ENCODE results near the gene HUS1B. TPM values are rescaled to one million over a fixed set of nuclear protein-coding genes. Genes with fewer than 3 reads are reported as not detected.

The HUS1B gene
- polyA plus RNA-seq, 3 donors = 0.23 to 0.73 TPM; not detected in 1

GRCh38 chr6:620950-621349 lies 36.0 kb downstream of the HUS1B start:
- no peaks in the 10 kb centered on the region for H3K27me3 ChIP-seq (ENCODE audit: control insufficient read depth in 2 of 2, insufficient read depth in 2 of 2, low read length in 2 of 2)
- intact Hi-C loops (cut with micrococcal nuclease) = no loop called here

GRCh38 chr6:620166-620565 lies 36.7 kb downstream of the HUS1B start:
- Histone ChIP-seq H3K27ac (ENCODE audit: low read depth in 1 of 2, low read length in 2 of 2) (no peak overlapping the region), H3K4me3 (replicated peaks in 1 of 3; ENCODE audit: low read depth in 2 of 3, low read length in 3 of 3) (no peak overlapping the region), H4K20me1 (ENCODE audit: insufficient read depth, low read length) (no peaks in the 10 kb centered on the region), H3K9ac (ENCODE audit: insufficient read depth, low read length, poor library complexity, severe bottlenecking) (no peak overlapping the region), H2AFZ (ENCODE audit: insufficient read depth, low read depth, low read length, poor library complexity, severe bottlenecking) (no peak overlapping the region), H3K4me1 (ENCODE audit: control insufficient read depth in 1 of 2, insufficient read depth in 2 of 2, low read length in 2 of 2) (no peaks in the 10 kb centered on the region), H3K9me3 (replicated peaks in 1 of 2; ENCODE audit: control insufficient read depth in 1 of 2, insufficient read depth in 1 of 2, low read length in 2 of 2) (no peaks in the 10 kb centered on the region), H3K27me3 (ENCODE audit: control insufficient read depth in 2 of 2, insufficient read depth in 2 of 2, low read length in 2 of 2) (no peaks in the 10 kb centered on the region), H3K79me2 (ENCODE audit: insufficient read depth, low read length) (no peaks in the 10 kb centered on the region), H3K4me2 (replicated peaks; ENCODE audit: extremely low read depth, low read length, poor library complexity, severe bottlenecking) (no peak overlapping the region), H3K36me3 (replicated peaks in 1 of 2; ENCODE audit: control insufficient read depth in 1 of 2, insufficient read depth in 2 of 2, low read length in 2 of 2) (peaks cover 7 to 75% of the 10 kb centered on the region in 2 donors)
- Mint-ChIP-seq H3K27me3 (ENCODE audit: low read depth in 3 of 3) (no peaks in the 10 kb centered on the region), H3K36me3 (peaks cover 37 to 50% of the 10 kb centered on the region in 2 donors), H3K9me3 (no peaks in the 10 kb centered on the region), H3K4me1 (no peaks in the 10 kb centered on the region), H3K27ac (no peak overlapping the region), H3K4me3 (no peak overlapping the region)
- DNase-seq = no peak
- TF ChIP-seq, protein P1, sequence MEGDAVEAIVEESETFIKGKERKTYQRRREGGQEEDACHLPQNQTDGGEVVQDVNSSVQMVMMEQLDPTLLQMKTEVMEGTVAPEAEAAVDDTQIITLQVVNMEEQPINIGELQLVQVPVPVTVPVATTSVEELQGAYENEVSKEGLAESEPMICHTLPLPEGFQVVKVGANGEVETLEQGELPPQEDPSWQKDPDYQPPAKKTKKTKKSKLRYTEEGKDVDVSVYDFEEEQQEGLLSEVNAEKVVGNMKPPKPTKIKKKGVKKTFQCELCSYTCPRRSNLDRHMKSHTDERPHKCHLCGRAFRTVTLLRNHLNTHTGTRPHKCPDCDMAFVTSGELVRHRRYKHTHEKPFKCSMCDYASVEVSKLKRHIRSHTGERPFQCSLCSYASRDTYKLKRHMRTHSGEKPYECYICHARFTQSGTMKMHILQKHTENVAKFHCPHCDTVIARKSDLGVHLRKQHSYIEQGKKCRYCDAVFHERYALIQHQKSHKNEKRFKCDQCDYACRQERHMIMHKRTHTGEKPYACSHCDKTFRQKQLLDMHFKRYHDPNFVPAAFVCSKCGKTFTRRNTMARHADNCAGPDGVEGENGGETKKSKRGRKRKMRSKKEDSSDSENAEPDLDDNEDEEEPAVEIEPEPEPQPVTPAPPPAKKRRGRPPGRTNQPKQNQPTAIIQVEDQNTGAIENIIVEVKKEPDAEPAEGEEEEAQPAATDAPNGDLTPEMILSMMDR (IDR thresholded peaks at IDR 0.05) = no peak
- intact Hi-C loops (cut with micrococcal nuclease) = no loop called here
- WGBS (ENCODE audit: insufficient coverage) = 100% methylated on average over 9 of the region's 11 CpGs

More at GRCh38 chr6:620950-621349, 36.0 kb downstream of the HUS1B start:
- Mint-ChIP-seq H3K27me3 (ENCODE audit: low read depth in 3 of 3) (no peaks in the 10 kb centered on the region), H3K9me3 (no peaks in the 10 kb centered on the region), H3K4me1 (no peaks in the 10 kb centered on the region), H3K27ac (no peak overlapping the region), H3K36me3 (peaks cover 31 to 49% of the 10 kb centered on the region in 2 donors), H3K4me3 (no peak overlapping the region)
- Histone ChIP-seq H3K27ac (ENCODE audit: low read depth in 1 of 2, low read length in 2 of 2) (no peak overlapping the region), H3K9ac (ENCODE audit: insufficient read depth, low read length, poor library complexity, severe bottlenecking) (no peak overlapping the region), H3K4me3 (replicated peaks in 1 of 3; ENCODE audit: low read depth in 2 of 3, low read length in 3 of 3) (no peak overlapping the region), H3K79me2 (ENCODE audit: insufficient read depth, low read length) (no peaks in the 10 kb centered on the region), H3K4me2 (replicated peaks; ENCODE audit: extremely low read depth, low read length, poor library complexity, severe bottlenecking) (no peak overlapping the region), H4K20me1 (ENCODE audit: insufficient read depth, low read length) (no peaks in the 10 kb centered on the region), H3K36me3 (replicated peaks in 1 of 2; ENCODE audit: control insufficient read depth in 1 of 2, insufficient read depth in 2 of 2, low read length in 2 of 2) (peaks cover 7 to 69% of the 10 kb centered on the region in 2 donors), H2AFZ (ENCODE audit: insufficient read depth, low read depth, low read length, poor library complexity, severe bottlenecking) (no peak overlapping the region), H3K4me1 (ENCODE audit: control insufficient read depth in 1 of 2, insufficient read depth in 2 of 2, low read length in 2 of 2) (no peaks in the 10 kb centered on the region), H3K9me3 (replicated peaks in 1 of 2; ENCODE audit: control insufficient read depth in 1 of 2, insufficient read depth in 1 of 2, low read length in 2 of 2) (no peaks in the 10 kb centered on the region)
- TF ChIP-seq, protein P1 (IDR thresholded peaks at IDR 0.05) = no peak
- WGBS (ENCODE audit: insufficient coverage) = 94% methylated on average over 3 of the region's 4 CpGs
- DNase-seq = no peak

Measured in CD14-positive monocyte (primary cell).